HepG2 (cell line): Measurements from ENCODE around the gene CDH8. TPM values are rescaled to one million over a fixed set of nuclear protein-coding genes. Genes with fewer than 3 reads are reported as not detected.

Experiments
- ATAC-seq: fragments of 200-7000 bp; cut with Tn5 transposase; 3 replicates; pipeline ENCODE4 v1.9.1; 2020; ENCODE audit warnings: mild to moderate bottlenecking, moderate library complexity
- BruUV-seq: library from RNA; stranded (reverse); fragments of 400-500 nt; replicated peaks from 2 replicates; lab custom pipeline; 2021; lab: Mats Ljungman, UMichigan
- CTCF ChIA-PET: fragments of 300-600 bp; formaldehyde crosslinking; extraction: SDS; loops from one replicate; lab custom pipeline; 2021; ENCODE audit warnings: low total read pairs, inconsistent platforms, low intra/inter-chr PET ratio; lab: Yijun Ruan, JAX
- POLR2A ChIA-PET: fragments of 350-600 bp; sonication (Branson Sonifier 250); formaldehyde crosslinking; loops from one replicate; lab custom pipeline; 2020; ENCODE audit warnings: antibody characterized with exemption, inconsistent platforms; lab: Yijun Ruan, JAX
- DNase-seq: peaks from one replicate; pipeline ENCODE4 v3.0.0-alpha.2; 2015; ENCODE audit warnings: low spot score
- FAIRE-seq: peaks from 3 replicates; lab custom pipeline; 2011; peaks lifted over from hg19 to GRCh38; lab: Jason Lieb, UNC
- H2AFZ ChIP-seq: one replicate; pipeline ENCODE4 v1.6.1; 2011; ENCODE audit warnings: low read length, inconsistent platforms
- H3K27ac ChIP-seq: fragments of 300-600 bp; 3 replicates; pipeline ENCODE4 v1.8.0; 2011; ENCODE audit warnings: mixed run types, mild to moderate bottlenecking, mixed read lengths, low read length, inconsistent platforms; ENCODE audit not compliant: insufficient read depth; ENCODE audit errors: extremely low read length
- H3K27me3 ChIP-seq, 2 experiments: fragments of 200-600 bp in 1 of 2; 2 replicates in 1 of 2; 3 replicates in 1 of 2; pipeline versions ENCODE4 v1.6.0 to v1.8.0; 2011; ENCODE audit warnings: low read length in 2 of 2, mild to moderate bottlenecking in 2 of 2, moderate library complexity in 2 of 2, inconsistent platforms in 1 of 2; ENCODE audit not compliant: insufficient read depth in 2 of 2, control insufficient read depth in 1 of 2
- H3K36me3 ChIP-seq, 2 experiments: fragments of 200-600 bp in 1 of 2; replicated peaks in 1 of 2; 2 replicates in 1 of 2; 3 replicates in 1 of 2; pipeline versions ENCODE4 v1.5.1 to v1.8.0; 2011; ENCODE audit warnings: low read length in 2 of 2, inconsistent platforms in 1 of 2; ENCODE audit not compliant: insufficient read depth in 2 of 2, control insufficient read depth in 1 of 2
- H3K4me1 ChIP-seq: 2 replicates; pipeline ENCODE4 v1.5.1; 2012; ENCODE audit warnings: low read length, inconsistent platforms; ENCODE audit not compliant: insufficient read depth
- H3K4me2 ChIP-seq: 2 replicates; pipeline ENCODE4 v1.6.0; 2011; ENCODE audit warnings: low read depth, low read length, inconsistent platforms
- H3K4me3 ChIP-seq, 3 experiments: fragments of 200-600 bp in 1 of 3; sonication (generic), shearing (Covaris generic) in 1 of 3; replicated peaks in 1 of 3; 2 replicates each; pipeline ENCODE4 v1.5.1; 2011 to 2016; ENCODE audit warnings: low read length in 3 of 3, inconsistent platforms in 2 of 3, low read depth in 2 of 3, mild to moderate bottlenecking in 2 of 3, control low read depth in 1 of 3, mixed read lengths in 1 of 3; ENCODE audit not compliant: insufficient read depth in 1 of 3
- H3K79me2 ChIP-seq: one replicate; pipeline ENCODE4 v1.6.1; 2011; ENCODE audit warnings: low read length, inconsistent platforms; ENCODE audit not compliant: insufficient read depth
- H3K9ac ChIP-seq: 2 replicates; pipeline ENCODE4 v1.6.0; 2011; ENCODE audit warnings: mild to moderate bottlenecking, low read depth, low read length, inconsistent platforms; ENCODE audit not compliant: insufficient read depth
- H3K9me3 ChIP-seq: 2 replicates; pipeline ENCODE4 v1.5.1; 2012; ENCODE audit warnings: mild to moderate bottlenecking, low read length
- H4K20me1 ChIP-seq: 2 replicates; pipeline ENCODE4 v1.6.0; 2011; ENCODE audit warnings: inconsistent platforms, mild to moderate bottlenecking, low read length, moderate library complexity; ENCODE audit not compliant: insufficient read depth
- CREBL2 ChIP-seq: sonication (generic); formaldehyde crosslinking; IDR thresholded peaks from 2 replicates; pipeline ENCODE4 v1.8.1; 2023; ENCODE audit warnings: missing genetic modification reagents, mild to moderate bottlenecking, borderline replicate concordance
- FOXA3 ChIP-seq: IDR thresholded peaks from 2 replicates; pipeline ENCODE4 v1.6.1; 2016; ENCODE audit warnings: missing genetic modification reagents, missing compliant biosample characterization
- ISX ChIP-seq: sonication (generic); formaldehyde crosslinking; conservative IDR thresholded peaks from 2 replicates; pipeline ENCODE4 v1.5.0; 2020; ENCODE audit warnings: missing genetic modification reagents
- MTF2 ChIP-seq: sonication (generic); formaldehyde crosslinking; IDR thresholded peaks from 2 replicates; pipeline ENCODE4 v1.5.0; 2020; ENCODE audit warnings: missing genetic modification reagents, borderline replicate concordance
- NFKBIZ ChIP-seq: IDR thresholded peaks from 2 replicates; pipeline ENCODE4 v1.6.1; 2018; ENCODE audit warnings: missing genetic modification reagents, missing compliant biosample characterization
- REPIN1 ChIP-seq: sonication (generic); formaldehyde crosslinking; IDR thresholded peaks from 2 replicates; pipeline ENCODE4 v1.8.0; 2022; ENCODE audit warnings: missing genetic modification reagents, low read depth, mild to moderate bottlenecking, borderline replicate concordance
- THAP9 ChIP-seq: sonication (generic); formaldehyde crosslinking; IDR thresholded peaks from 2 replicates; pipeline ENCODE4; 2020; ENCODE audit warnings: missing genetic modification reagents, mild to moderate bottlenecking, borderline replicate concordance
- ZBTB37 ChIP-seq: sonication (generic); formaldehyde crosslinking; IDR thresholded peaks from 2 replicates; pipeline ENCODE4 v1.4.0; 2020; ENCODE audit warnings: mild to moderate bottlenecking, missing genetic modification reagents
- ZNF263 ChIP-seq: sonication (generic); formaldehyde crosslinking; IDR thresholded peaks from 2 replicates; pipeline ENCODE4 v1.4.0; 2020; ENCODE audit warnings: missing genetic modification reagents
- ZNF331 ChIP-seq: sonication (generic); formaldehyde crosslinking; IDR thresholded peaks from 2 replicates; pipeline ENCODE4 v1.4.0; 2020; ENCODE audit warnings: missing genetic modification reagents
- ZNF687 ChIP-seq: sonication (generic); formaldehyde crosslinking; IDR thresholded peaks from 2 replicates; pipeline ENCODE4 v1.5.1; 2020; ENCODE audit warnings: mild to moderate bottlenecking, missing genetic modification reagents, moderate library complexity
- WGBS: methylation state at CpG from one replicate; pipeline ENCODE4 v1.1.6; 2017; ENCODE audit warnings: low lambda C conversion rate; 5-methylcytosine and 5-hydroxymethylcytosine counted together
- in situ Hi-C: cut with HindIII; loops from 2 replicates; pipeline ENCODE4 v1.10.0; 2017; ENCODE audit warnings: low pct_unique_long_range_greater_than_20kb; ENCODE audit not compliant: extremely low pct_ligation_motif_present
- intact Hi-C: fragments of 100-400 bp; cut with micrococcal nuclease; formaldehyde crosslinking; loops from one replicate; pipeline ENCODE4 v1.10.0; 2022; ENCODE audit not compliant: unreplicated experiment
- polyA plus RNA-seq, 8 experiments: library from polyadenylated mRNA; depleted of rRNA in 3 of 8; stranded (reverse) in 7 of 8; unstranded in 1 of 8; fragments of >200 nt; fragmentation: Illumina TruSeq in 4 of 8; extraction: Trizol in 4 of 8; gene quantifications; 2 replicates each; pipeline versions ENCODE4 v1.2.1 to v1.2.3, GENCODE V29; 2011 to 2016; ENCODE audit warnings: low read depth in 4 of 8, missing spikeins in 1 of 8, mixed read lengths in 1 of 8; ENCODE audit not compliant: insufficient read depth in 1 of 8
- total RNA-seq, 5 experiments: library from RNA; depleted of rRNA; stranded (reverse); fragments of >200 nt; fragmentation: Illumina TruSeq; extraction: Trizol; gene quantifications; 2 replicates each; pipeline ENCODE4 v1.2.3, GENCODE V29; 2016; ENCODE audit warnings: low read depth in 1 of 5

Gene CDH8
- total and polyA plus RNA-seq, 2 of the 13 experiments (the other 11 are each of a cell fraction or from before 2014, with no cell fraction given) = not detected

GRCh38 chr16:62018301-62019060 is 17.8 kb downstream of the CDH8 start:
- H3K9me3 ChIP-seq = no peaks in the 10 kb centered on the region
- CTCF ChIA-PET = no interaction called here
- H3K9ac ChIP-seq = no peak overlapping the region
- DNase-seq = no peak
- TF ChIP-seq ZNF331 (no peak), MTF2 (CRISPR knock-in tag) (no peak), ZNF687 (CRISPR knock-in tag) (no peak), ZBTB37 (CRISPR knock-in tag) (no peak), THAP9 (CRISPR knock-in tag) (no peak), ISX (CRISPR knock-in tag) (no peak), REPIN1 (no peak), CREBL2 (CRISPR knock-in tag) (no peak), ZNF263 (CRISPR knock-in tag) (no peak), NFKBIZ (CRISPR knock-in tag) (no peak), FOXA3 (no peak)
- TF ChIP-seq, all 625 proteins: peak for 0
- H4K20me1 ChIP-seq = no peaks in the 10 kb centered on the region
- POLR2A ChIA-PET = no interaction called here
- 2% methylated on average over 15 of the region's 15 CpGs for WGBS
- no peaks in the 10 kb centered on the region for H3K27me3 ChIP-seq
- H3K79me2 ChIP-seq = no peaks in the 10 kb centered on the region
- H3K4me3 ChIP-seq = no peak overlapping the region
- no peak overlapping the region for H3K27ac ChIP-seq
- no TSS peak for BruUV-seq
- no peak overlapping the region for H2AFZ ChIP-seq
- intact Hi-C loops = no loop called here
- no peaks in the 10 kb centered on the region for H3K4me1 ChIP-seq
- FAIRE-seq (no peak), ATAC-seq (no peak)
- no peaks in the 10 kb centered on the region for H3K36me3 ChIP-seq
- in situ Hi-C loops = no loop called here
- H3K4me2 ChIP-seq = no peak overlapping the region
